Pancreas (tissue), 10 donors: ENCODE data around the gene PCCA. TPM values are rescaled to one million over a fixed set of nuclear protein-coding genes. Genes with fewer than 3 reads are reported as not detected.

Experiments
- ATAC-seq, 4 donors: fragments of 200-7000 bp; cut with Tn5 transposase; one replicate each; pipeline versions ENCODE4 v1.8.0 to v1.9.1; 2020; ENCODE audit warnings: mild to moderate bottlenecking in 4 of 4, moderate library complexity in 4 of 4
- DNase-seq, 6 donors: peaks; one replicate each; pipeline ENCODE4 v3.0.0-alpha.2; 2020
- FAIRE-seq: peaks from 2 replicates; lab custom pipeline; 2012; peaks lifted over from hg19 to GRCh38; lab: Jason Lieb, UNC
- H3K27ac ChIP-seq, 4 donors: fragments of 200-600 bp; sonication (generic); 1 replicate in 3 of 4; 2 replicates in 1 of 4; pipeline versions ENCODE4 v1.5.0 to v1.8.0; 2020
- H3K27me3 ChIP-seq, 4 donors: fragments of 200-600 bp; one replicate each; pipeline ENCODE4 v1.8.0; 2021
- H3K36me3 ChIP-seq, 3 donors: fragments of 200-600 bp; sonication (generic) in 1 of 3; one replicate each; pipeline versions ENCODE4 v1.5.0 to v1.8.0; 2020 to 2021
- H3K4me1 ChIP-seq, 3 donors: fragments of 200-600 bp; one replicate each; pipeline ENCODE4 v1.8.0; 2021
- H3K4me3 ChIP-seq, 4 donors: fragments of 200-600 bp; sonication (generic) in 2 of 4; one replicate each; pipeline versions ENCODE4 v1.5.0 to v1.8.0; 2020 to 2021
- H3K9me3 ChIP-seq, 4 donors: fragments of 200-600 bp; one replicate each; pipeline ENCODE4 v1.8.0; 2021
- CTCF ChIP-seq, 4 donors: fragments of 200-600 bp; sonication (generic) in 3 of 4; IDR thresholded peaks; one replicate each; pipeline versions ENCODE4 v1.5.0 to v1.8.0; 2021; ENCODE audit warnings: antibody characterized with exemption in 4 of 4
- WGBS, 2 donors: extraction: QIAGEN DNeasy Blood & Tissue Kit; methylation state at CpG; one replicate each; pipeline ENCODE4 v1.1.7; 2013; 5-methylcytosine and 5-hydroxymethylcytosine counted together
- intact Hi-C, 3 donors: fragments of 100-400 bp; cut with DNase I; formaldehyde crosslinking; loops; one replicate each; pipeline versions ENCODE4 v1.11.1 to v1.14.2; 2022
- polyA plus RNA-seq, 2 donors: library from polyadenylated mRNA; stranded (reverse); fragments of 200-250 nt; gene quantifications; one replicate each; pipeline ENCODE4 v1.2.3, GENCODE V29; 2013
- total RNA-seq, 6 donors: library from RNA; stranded (reverse); fragmentation: NEBNext Ultra II Directional in 4 of 6; extraction: Animal tissue kit (Norgen Biotek cat#: 25700) in 4 of 6; gene quantifications; one replicate each; pipeline versions ENCODE4 v1.2.1 to v1.2.4, GENCODE V29; 2021 to 2023
- donor health status: healthy with polysubstance abuse.
- donor health status: DM: no; HTN: no; CAD: no; lungs with moderate emphysema.
- donor health status: DM: no; HTN: no; CAD: no.
- donor health status: control.
- donor health status: control.
- donor health status: Bipolar disorder and iron deficiency.
- donor health status: DM: yes; HTN: yes; CAD: no.
- donor health status: DM: no; HTN: no; CAD: no.
- donor health status: DM: no; HTN: no; CAD: no.
- donor health status: DM: yes; HTN: yes; CAD: no.

PCCA gene
- total and polyA plus RNA-seq, 8 donors: 14.2 to 32.1 (median 24.1) TPM

- Histone ChIP-seq H3K4me1 (peaks cover 0 to 7% (median 0%) of the 10 kb centered on the region in 3 donors), H3K4me3 (no peak overlapping the region), H3K36me3 (no peaks in the 10 kb centered on the region), H3K27me3 (no peaks in the 10 kb centered on the region), H3K27ac (no peak overlapping the region), H3K9me3 (no peaks in the 10 kb centered on the region)
- ATAC-seq (peak in 2 of 4 donors; percentile 76 to 79), FAIRE-seq (no peak), DNase-seq (no peak)
- WGBS, 2 donors: 35 to 82% methylated on average over 2 of the region's 2 CpGs
- TF ChIP-seq CTCF (IDR thresholded peaks at IDR 0.05): no peak
- intact Hi-C loops: no loop called here
Observed at GRCh38 chr13:100129605-100130004, 40.7 kb downstream of the PCCA start.

- Histone ChIP-seq H3K27me3 (no peaks in the 10 kb centered on the region), H3K4me3 (no peak overlapping the region), H3K9me3 (no peaks in the 10 kb centered on the region), H3K36me3 (no peaks in the 10 kb centered on the region), H3K4me1 (peaks cover 0 to 7% (median 0%) of the 10 kb centered on the region in 3 donors), H3K27ac (no peak overlapping the region)
- FAIRE-seq: no peak
- WGBS, 2 donors: 71 to 77% methylated on average over 1 of the region's 1 CpG
- peak in 2 of 4 donors; percentile 27 to 47 for ATAC-seq
- intact Hi-C loops: no loop called here
- no peak for DNase-seq
- TF ChIP-seq CTCF (IDR thresholded peaks at IDR 0.05): no peak
Observed at GRCh38 chr13:100130092-100130491, 41.2 kb downstream of the PCCA start.

- no peak for DNase-seq
- no peaks in the 10 kb centered on the region for H3K9me3 ChIP-seq
- peaks cover 0 to 7% (median 0%) of the 10 kb centered on the region in 3 donors for H3K4me1 ChIP-seq
- no peaks in the 10 kb centered on the region for H3K27me3 ChIP-seq
- WGBS, 2 donors: 86 to 90% methylated on average over 6 of the region's 6 CpGs
- ATAC-seq: no peak
- intact Hi-C loops: no loop called here
- FAIRE-seq: no peak
- H3K4me3 ChIP-seq: no peak overlapping the region
- no peak for TF ChIP-seq CTCF (IDR thresholded peaks at IDR 0.05)
- H3K27ac ChIP-seq: no peak overlapping the region
- no peaks in the 10 kb centered on the region for H3K36me3 ChIP-seq
Observed at GRCh38 chr13:100130930-100131511, 42.1 kb downstream of the PCCA start.

- ATAC-seq (peak in 2 of 4 donors; percentile 38 to 60), FAIRE-seq (no peak), DNase-seq (no peak)
- Histone ChIP-seq H3K4me3 (no peak overlapping the region), H3K36me3 (no peaks in the 10 kb centered on the region), H3K27ac (no peak overlapping the region), H3K9me3 (no peaks in the 10 kb centered on the region), H3K4me1 (peaks cover 0 to 7% (median 0%) of the 10 kb centered on the region in 3 donors), H3K27me3 (no peaks in the 10 kb centered on the region)
- intact Hi-C loops: no loop called here
- 76 to 83% methylated on average over 3 of the region's 3 CpGs for WGBS, 2 donors
- TF ChIP-seq CTCF (IDR thresholded peaks at IDR 0.05): no peak
Observed at GRCh38 chr13:100131863-100132574, 43.1 kb downstream of the PCCA start.
